ENCODE results near the gene UBAC2. TPM values are rescaled to one million over a fixed set of nuclear protein-coding genes. Genes with fewer than 3 reads are reported as not detected.
A peak's percentile ranks its signal among the peaks of the same experiment; 100 is the strongest.
"Not testable (repeated sequence)": the region's sequence is repeated elsewhere in the genome, so short reads cannot be mapped to it uniquely, and the experiment has no call there.

UBAC2 gene
- total RNA-seq, 1 experiment from 2014 or later = 58.3 TPM

DNA sequence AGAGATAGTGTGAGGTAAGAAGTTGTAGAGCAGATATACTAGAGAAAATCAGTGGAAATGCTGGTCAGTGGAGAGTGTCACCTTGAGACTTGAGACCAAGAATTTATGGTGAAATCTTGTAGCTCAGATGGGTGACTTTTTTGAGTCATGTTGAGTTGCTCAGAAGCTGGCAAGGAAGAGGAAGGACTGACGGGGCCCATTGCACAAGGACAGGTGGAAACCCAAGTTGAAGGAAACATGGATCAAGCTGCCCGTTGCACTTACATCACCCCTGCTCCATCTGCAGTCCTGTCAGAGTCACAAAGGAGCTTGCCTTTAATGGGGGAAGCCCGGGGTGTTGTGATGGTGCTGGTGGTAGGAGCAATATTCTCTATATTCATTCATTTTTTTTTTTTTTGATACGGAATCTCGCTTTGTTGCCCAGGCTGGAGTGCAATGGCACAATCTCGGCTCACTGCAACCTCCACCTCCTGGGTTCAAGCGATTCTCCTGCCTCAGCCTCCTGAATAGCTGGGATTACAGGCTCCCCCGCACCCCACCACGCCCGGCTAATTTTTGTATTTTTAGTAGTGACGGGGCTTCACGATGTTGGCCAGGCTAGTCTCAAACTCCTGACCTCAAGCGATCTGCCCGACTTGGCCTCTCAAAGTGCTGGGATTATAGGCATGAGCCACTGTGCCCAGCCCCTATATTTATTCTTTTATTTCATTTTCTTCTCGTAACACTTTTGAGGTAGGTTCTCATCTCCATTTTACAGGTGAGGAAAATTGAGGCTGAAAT is 27.4 kb downstream of the UBAC2 start:
- Histone ChIP-seq H3K4me1 (ENCODE audit: low read length) (peaks cover 100% of the 10 kb centered on the region), H3K27ac (ENCODE audit: low read length) (peak overlapping the region; percentile 94), H3K9me3 (ENCODE audit: low read length) (no peaks in the 10 kb centered on the region), H2AFZ (ENCODE audit: low read length) (no peak overlapping the region), H3K4me2 (ENCODE audit: low read depth, low read length, poor library complexity, severe bottlenecking) (peak overlapping the region; percentile 69), H3K9me2 (replicated peaks; ENCODE audit: insufficient read depth, low read length) (no peaks in the 10 kb centered on the region), H3K9ac (ENCODE audit: low read length) (peak overlapping the region; percentile 33), H3K27me3 (ENCODE audit: low read length) (no peaks in the 10 kb centered on the region), H4K20me1 (ENCODE audit: insufficient read depth, low read depth, low read length) (no peaks in the 10 kb centered on the region), H3K4me3 (ENCODE audit: low read length) (peak overlapping the region; percentile 35; the same call in 1 of the 2 replicates), H3K36me3 (ENCODE audit: insufficient read depth, low read length) (no peaks in the 10 kb centered on the region), H3K79me2 (ENCODE audit: low read length) (peaks cover 91% of the 10 kb centered on the region)
- peak; percentile 68 for DNase-seq

DNA sequence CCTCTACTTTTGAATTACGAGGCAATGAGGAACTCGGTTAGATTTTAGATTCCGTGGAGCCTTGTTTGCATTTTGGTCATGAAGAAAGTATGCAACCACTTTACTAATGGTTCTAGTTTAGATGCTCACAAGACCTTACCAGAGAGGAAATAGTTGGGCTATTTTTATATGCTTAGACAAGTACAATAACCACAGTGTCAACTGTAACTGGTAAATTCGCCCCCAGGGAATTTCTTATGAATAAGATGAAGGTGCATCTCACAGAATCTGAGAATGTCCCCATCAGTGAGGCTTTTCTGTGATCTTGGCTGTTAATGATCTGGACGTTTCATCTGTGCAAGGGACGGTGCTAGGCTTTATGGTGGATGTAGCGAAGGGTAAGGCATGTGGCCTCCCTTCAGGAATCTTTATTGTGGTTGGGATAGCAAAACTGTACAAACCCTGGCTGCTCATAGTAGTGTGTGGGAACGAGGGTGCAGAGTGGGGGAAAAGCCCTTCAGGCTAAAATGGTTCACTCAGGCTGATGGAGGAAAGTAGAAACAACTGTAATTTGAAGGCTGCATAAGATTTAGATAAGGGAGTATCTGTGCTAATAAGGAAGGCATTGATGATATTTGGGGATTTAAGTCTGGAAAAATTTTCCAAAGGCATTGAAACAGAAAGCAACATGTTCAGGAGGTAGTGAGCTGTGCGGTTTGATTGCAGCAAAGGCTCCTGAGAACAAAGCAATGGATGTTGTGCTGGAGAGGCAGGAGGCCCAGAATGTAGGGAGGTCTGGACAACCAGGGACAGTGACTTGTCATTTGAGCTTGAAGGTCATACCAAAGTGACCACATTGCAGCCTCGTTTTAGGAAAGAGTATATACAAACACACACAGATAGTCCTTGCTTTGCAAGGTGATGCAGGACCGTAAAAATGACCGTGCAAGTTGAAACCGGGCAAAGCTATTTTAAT is 28.4 kb downstream of the UBAC2 start:
- Histone ChIP-seq H3K9me3 (ENCODE audit: low read length) (no peaks in the 10 kb centered on the region), H3K4me1 (ENCODE audit: low read length) (peaks cover 100% of the 10 kb centered on the region), H3K4me3 (ENCODE audit: low read length) (peak overlapping the region; percentile 54), H4K20me1 (ENCODE audit: insufficient read depth, low read depth, low read length) (no peaks in the 10 kb centered on the region), H2AFZ (ENCODE audit: low read length) (no peak overlapping the region), H3K36me3 (ENCODE audit: insufficient read depth, low read length) (no peaks in the 10 kb centered on the region), H3K27ac (ENCODE audit: low read length) (peak overlapping the region; percentile 94), H3K4me2 (ENCODE audit: low read depth, low read length, poor library complexity, severe bottlenecking) (peak overlapping the region; percentile 69), H3K27me3 (ENCODE audit: low read length) (no peaks in the 10 kb centered on the region), H3K9ac (ENCODE audit: low read length) (peak overlapping the region; percentile 64), H3K9me2 (replicated peaks; ENCODE audit: insufficient read depth, low read length) (no peaks in the 10 kb centered on the region), H3K79me2 (ENCODE audit: low read length) (peaks cover 89% of the 10 kb centered on the region)
- DNase-seq = peak; percentile 97

DNA sequence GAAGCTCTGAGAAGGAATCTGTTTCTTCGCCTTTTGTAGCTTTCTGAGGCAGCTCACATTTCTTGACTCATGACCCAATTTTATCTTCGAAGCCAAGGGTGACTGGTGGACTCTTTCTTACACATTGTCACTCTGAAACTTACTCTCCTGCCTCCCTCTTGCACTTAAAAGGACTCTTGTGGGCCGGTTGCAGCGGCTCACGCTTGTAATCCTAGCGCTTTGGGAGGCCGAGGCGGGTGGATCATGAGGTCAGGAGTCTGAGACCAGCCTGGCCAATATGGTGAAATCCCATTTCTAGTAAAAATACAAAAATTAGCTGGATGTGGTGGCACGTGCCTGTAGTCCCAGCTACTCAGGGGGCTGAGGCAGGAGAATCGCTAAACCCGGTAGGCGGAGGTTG is 29.9 kb downstream of the UBAC2 start:
- H3K27me3 ChIP-seq (ENCODE audit: low read length); H3K36me3 ChIP-seq (ENCODE audit: insufficient read depth, low read length); H4K20me1 ChIP-seq (ENCODE audit: insufficient read depth, low read depth, low read length); H2AFZ ChIP-seq (ENCODE audit: low read length); DNase-seq; H3K9me3 ChIP-seq (ENCODE audit: low read length); H3K9me2 ChIP-seq (replicated peaks; ENCODE audit: insufficient read depth, low read length): not testable (repeated sequence)
- Histone ChIP-seq H3K27ac (ENCODE audit: low read length) (peak overlapping the region; percentile 94), H3K4me1 (ENCODE audit: low read length) (peaks cover 100% of the 10 kb centered on the region), H3K4me3 (ENCODE audit: low read length) (peak overlapping the region; percentile 53; the same call in 1 of the 2 replicates), H3K9ac (ENCODE audit: low read length) (peak overlapping the region; percentile 54), H3K79me2 (ENCODE audit: low read length) (peaks cover 88% of the 10 kb centered on the region), H3K4me2 (ENCODE audit: low read depth, low read length, poor library complexity, severe bottlenecking) (peak overlapping the region; percentile 60)

DNA sequence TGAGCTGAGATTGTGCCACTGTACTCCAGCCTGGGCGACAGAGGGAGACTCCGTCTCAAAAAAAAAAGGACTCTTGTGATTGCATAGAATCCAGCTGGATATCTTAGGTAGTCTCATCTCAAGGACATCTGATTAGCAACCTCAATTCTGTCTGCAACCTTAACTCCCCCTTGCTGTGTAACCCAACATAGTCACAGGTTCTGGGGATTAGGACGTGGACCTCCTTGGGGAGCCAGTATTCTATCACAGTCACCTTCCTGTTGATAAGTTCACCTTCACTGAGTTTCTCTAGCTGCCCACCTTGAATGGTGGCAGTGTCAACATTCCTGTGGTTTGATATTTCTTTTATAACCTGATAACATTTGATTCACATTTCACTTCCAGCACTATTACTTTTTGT is 30.3 kb downstream of the UBAC2 start:
- H3K79me2 ChIP-seq (ENCODE audit: low read length) = peaks cover 88% of the 10 kb centered on the region
- H3K9ac ChIP-seq (ENCODE audit: low read length) = peak overlapping the region; percentile 54
- peaks cover 100% of the 10 kb centered on the region for H3K4me1 ChIP-seq (ENCODE audit: low read length)
- H3K27me3 ChIP-seq (ENCODE audit: low read length) = no peaks in the 10 kb centered on the region
- no peaks in the 10 kb centered on the region for H3K9me2 ChIP-seq (replicated peaks; ENCODE audit: insufficient read depth, low read length)
- H3K27ac ChIP-seq (ENCODE audit: low read length) = peak overlapping the region; percentile 94
- H2AFZ ChIP-seq (ENCODE audit: low read length) = no peak overlapping the region
- DNase-seq = peak; percentile 77
- H3K4me3 ChIP-seq (ENCODE audit: low read length) = peak overlapping the region; percentile 53
- H4K20me1 ChIP-seq (ENCODE audit: insufficient read depth, low read depth, low read length) = no peaks in the 10 kb centered on the region; the same call in 1 of the 2 replicates
- H3K36me3 ChIP-seq (ENCODE audit: insufficient read depth, low read length) = no peaks in the 10 kb centered on the region
- peak overlapping the region; percentile 60 for H3K4me2 ChIP-seq (ENCODE audit: low read depth, low read length, poor library complexity, severe bottlenecking)
- no peaks in the 10 kb centered on the region for H3K9me3 ChIP-seq (ENCODE audit: low read length)

DNA sequence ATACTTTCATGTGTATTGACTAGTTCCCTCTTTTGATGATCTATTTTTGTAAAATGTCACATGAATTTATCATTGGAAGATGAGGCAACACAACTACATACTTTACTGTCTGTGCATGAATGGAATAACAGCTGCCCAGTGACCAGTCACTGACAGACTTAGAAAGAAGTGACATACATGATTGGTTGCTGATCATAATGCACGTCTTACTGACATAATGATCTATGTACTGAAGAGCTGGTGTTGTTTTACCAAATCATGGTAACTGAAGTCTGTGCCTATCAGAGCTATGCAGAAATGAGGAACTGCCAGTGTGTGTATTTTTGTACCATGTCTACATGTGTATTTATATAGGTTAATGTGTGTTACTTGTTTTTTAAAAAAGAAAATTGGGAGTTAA is 31.1 kb downstream of the UBAC2 start:
- H3K27me3 ChIP-seq (ENCODE audit: low read length) = no peaks in the 10 kb centered on the region
- H3K4me2 ChIP-seq (ENCODE audit: low read depth, low read length, poor library complexity, severe bottlenecking) = peak overlapping the region; percentile 60
- H3K4me3 ChIP-seq (ENCODE audit: low read length) = peak overlapping the region; percentile 53
- peak; percentile 92 for DNase-seq
- H3K4me1 ChIP-seq (ENCODE audit: low read length) = peaks cover 100% of the 10 kb centered on the region
- peaks cover 88% of the 10 kb centered on the region for H3K79me2 ChIP-seq (ENCODE audit: low read length)
- H3K9ac ChIP-seq (ENCODE audit: low read length) = peak overlapping the region; percentile 54
- no peak overlapping the region for H2AFZ ChIP-seq (ENCODE audit: low read length)
- no peaks in the 10 kb centered on the region for H3K9me2 ChIP-seq (replicated peaks; ENCODE audit: insufficient read depth, low read length)
- H4K20me1 ChIP-seq (ENCODE audit: insufficient read depth, low read depth, low read length) = no peaks in the 10 kb centered on the region; the same call in 1 of the 2 replicates
- peak overlapping the region; percentile 94 for H3K27ac ChIP-seq (ENCODE audit: low read length)
- no peaks in the 10 kb centered on the region for H3K36me3 ChIP-seq (ENCODE audit: insufficient read depth, low read length)
- H3K9me3 ChIP-seq (ENCODE audit: low read length) = no peaks in the 10 kb centered on the region

DNA sequence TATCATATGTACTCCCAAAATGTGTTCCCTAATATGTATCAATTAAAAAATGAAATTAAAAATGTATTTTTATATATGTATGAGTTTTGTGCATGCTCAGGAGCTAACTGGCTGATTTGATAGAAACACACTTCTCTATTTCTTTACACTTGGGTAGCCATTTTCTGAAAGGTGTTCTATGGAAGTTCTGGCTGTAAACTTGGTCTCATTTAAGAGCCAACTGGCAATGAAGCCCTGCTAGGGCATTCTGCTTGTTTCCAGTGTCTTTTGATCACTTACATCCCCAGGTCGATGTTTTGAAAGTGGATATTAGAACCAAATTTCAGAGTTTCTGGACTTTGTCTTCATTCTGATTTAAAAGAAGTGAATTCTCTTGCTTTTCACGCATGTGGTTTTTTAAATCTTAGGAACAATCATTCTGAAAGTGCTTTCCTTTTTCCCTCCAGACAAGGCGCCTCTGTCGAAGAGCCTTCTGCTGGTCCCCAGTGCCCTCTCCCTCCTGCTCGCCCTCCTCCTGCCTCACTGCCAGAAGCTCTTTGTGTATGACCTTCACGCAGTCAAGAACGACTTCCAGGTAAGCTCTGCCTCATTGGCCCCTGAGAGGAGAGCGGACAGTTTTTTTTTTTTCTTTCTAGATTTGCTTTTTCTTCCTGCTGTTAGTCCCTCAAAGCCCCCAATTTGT is 37.5 kb downstream of the UBAC2 start:
- peaks cover 74% of the 10 kb centered on the region for H3K79me2 ChIP-seq (ENCODE audit: low read length)
- H3K4me2 ChIP-seq (ENCODE audit: low read depth, low read length, poor library complexity, severe bottlenecking) = peak overlapping the region; percentile 53
- no peaks in the 10 kb centered on the region for H3K9me2 ChIP-seq (replicated peaks; ENCODE audit: insufficient read depth, low read length)
- peak overlapping the region; percentile 33; the same call in 1 of the 2 replicates for H3K4me3 ChIP-seq (ENCODE audit: low read length)
- no peak overlapping the region for H2AFZ ChIP-seq (ENCODE audit: low read length)
- peak overlapping the region; percentile 42 for H3K9ac ChIP-seq (ENCODE audit: low read length)
- no peaks in the 10 kb centered on the region; the same call in 1 of the 2 replicates for H4K20me1 ChIP-seq (ENCODE audit: insufficient read depth, low read depth, low read length)
- peak overlapping the region; percentile 76 for H3K27ac ChIP-seq (ENCODE audit: low read length)
- no peak for DNase-seq
- no peaks in the 10 kb centered on the region for H3K9me3 ChIP-seq (ENCODE audit: low read length)
- H3K27me3 ChIP-seq (ENCODE audit: low read length) = no peaks in the 10 kb centered on the region
- H3K4me1 ChIP-seq (ENCODE audit: low read length) = peaks cover 71% of the 10 kb centered on the region
- peaks cover 20% of the 10 kb centered on the region for H3K36me3 ChIP-seq (ENCODE audit: insufficient read depth, low read length)

DNA sequence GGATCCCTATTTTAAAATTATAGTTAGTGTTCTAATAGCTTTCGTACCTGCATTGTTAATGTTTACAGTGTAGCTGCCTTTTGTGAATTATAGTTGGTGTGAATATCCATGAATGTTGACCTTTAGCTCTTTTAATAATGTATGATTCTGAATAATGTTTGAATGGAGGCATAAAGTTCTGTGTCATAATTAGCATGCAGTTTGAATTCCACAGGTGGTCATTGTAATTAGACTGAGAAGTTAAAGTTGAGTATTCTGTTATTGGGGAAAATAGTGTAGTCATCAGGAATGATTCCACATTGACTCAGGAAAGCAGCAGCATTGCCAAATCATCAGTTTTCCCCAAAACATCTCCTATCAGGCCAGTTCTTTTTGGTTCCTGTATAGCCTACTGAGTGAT is 45.4 kb downstream of the UBAC2 start:
- H2AFZ ChIP-seq (ENCODE audit: low read length) = no peak overlapping the region
- H3K27me3 ChIP-seq (ENCODE audit: low read length) = no peaks in the 10 kb centered on the region
- H3K4me1 ChIP-seq (ENCODE audit: low read length) = peaks cover 6% of the 10 kb centered on the region
- H3K4me2 ChIP-seq (ENCODE audit: low read depth, low read length, poor library complexity, severe bottlenecking) = no peak overlapping the region
- no peaks in the 10 kb centered on the region for H3K9me2 ChIP-seq (replicated peaks; ENCODE audit: insufficient read depth, low read length)
- H3K27ac ChIP-seq (ENCODE audit: low read length) = no peak overlapping the region
- no peaks in the 10 kb centered on the region for H3K9me3 ChIP-seq (ENCODE audit: low read length)
- DNase-seq = no peak
- H4K20me1 ChIP-seq (ENCODE audit: insufficient read depth, low read depth, low read length) = no peaks in the 10 kb centered on the region
- H3K9ac ChIP-seq (ENCODE audit: low read length) = no peak overlapping the region
- H3K4me3 ChIP-seq (ENCODE audit: low read length) = no peak overlapping the region
- H3K36me3 ChIP-seq (ENCODE audit: insufficient read depth, low read length) = peaks cover 8% of the 10 kb centered on the region; the same call in 1 of the 2 replicates
- H3K79me2 ChIP-seq (ENCODE audit: low read length) = peaks cover 27% of the 10 kb centered on the region
